CD14-positive monocyte (primary cell): ENCODE results near the gene LRRC47. TPM values are rescaled to one million over a fixed set of nuclear protein-coding genes. Genes with fewer than 3 reads are reported as not detected.

Experiments
- DNase-seq, 3 donors: peaks; one replicate each; pipeline ENCODE4 v3.0.0-alpha.2; 2011 to 2022
- H2AFZ ChIP-seq: 2 replicates; pipeline ENCODE4 v1.6.0; 2012; ENCODE audit warnings: mild to moderate bottlenecking, low read depth, low read length, inconsistent platforms; ENCODE audit not compliant: insufficient read depth, poor library complexity, severe bottlenecking
- H3K27ac ChIP-seq, 2 donors: 1 replicate in 1 of 2; 2 replicates in 1 of 2; pipeline ENCODE4 v1.5.1; 2012 to 2013; ENCODE audit warnings: low read length in 2 of 2, control low read depth in 1 of 2, inconsistent platforms in 1 of 2, low read depth in 1 of 2, mild to moderate bottlenecking in 1 of 2
- H3K27me3 ChIP-seq, 2 donors: one replicate each; pipeline versions ENCODE4 v1.6.0 to v1.6.1; 2011 to 2013; ENCODE audit warnings: low read length in 2 of 2; ENCODE audit not compliant: control insufficient read depth in 2 of 2, insufficient read depth in 2 of 2
- H3K36me3 ChIP-seq, 2 donors: replicated peaks in 1 of 2; 1 replicate in 1 of 2; 2 replicates in 1 of 2; pipeline versions ENCODE4 v1.5.1 to v1.6.1; 2012 to 2013; ENCODE audit warnings: low read length in 2 of 2, control low read depth in 1 of 2, inconsistent platforms in 1 of 2, mild to moderate bottlenecking in 1 of 2; ENCODE audit not compliant: insufficient read depth in 2 of 2, control insufficient read depth in 1 of 2
- H3K4me1 ChIP-seq, 2 donors: 1 replicate in 1 of 2; 2 replicates in 1 of 2; pipeline versions ENCODE4 v1.5.1 to v1.6.1; 2012 to 2013; ENCODE audit warnings: low read length in 2 of 2, control low read depth in 1 of 2, inconsistent platforms in 1 of 2, mild to moderate bottlenecking in 1 of 2, moderate library complexity in 1 of 2; ENCODE audit not compliant: insufficient read depth in 2 of 2, control insufficient read depth in 1 of 2
- H3K4me2 ChIP-seq: replicated peaks from 2 replicates; pipeline ENCODE3; 2012; ENCODE audit warnings: low read length, moderate library complexity, mild to moderate bottlenecking; ENCODE audit not compliant: poor library complexity, severe bottlenecking; ENCODE audit errors: extremely low read depth
- H3K4me3 ChIP-seq, 3 experiments: fragments of 200-600 bp in 1 of 3; sonication (generic) in 1 of 3; replicated peaks in 1 of 3; 1 replicate in 2 of 3; 2 replicates in 1 of 3; pipeline ENCODE4 v1.5.1; 2011 to 2013; ENCODE audit warnings: low read length in 3 of 3, mild to moderate bottlenecking in 3 of 3, control low read depth in 2 of 3, low read depth in 2 of 3, inconsistent platforms in 1 of 3, moderate library complexity in 1 of 3
- H3K79me2 ChIP-seq: 2 replicates; pipeline ENCODE4 v1.6.0; 2012; ENCODE audit warnings: mild to moderate bottlenecking, control low read depth, inconsistent platforms, low read length, moderate library complexity; ENCODE audit not compliant: insufficient read depth
- H3K9ac ChIP-seq: 2 replicates; pipeline ENCODE4 v1.6.0; 2017; ENCODE audit warnings: low read length, mild to moderate bottlenecking; ENCODE audit not compliant: insufficient read depth, poor library complexity, severe bottlenecking
- H3K9me3 ChIP-seq, 2 donors: replicated peaks in 1 of 2; 1 replicate in 1 of 2; 2 replicates in 1 of 2; pipeline versions ENCODE4 v1.5.1 to v1.6.1; 2012 to 2013; ENCODE audit warnings: low read length in 2 of 2, control low read depth in 1 of 2; ENCODE audit not compliant: control insufficient read depth in 1 of 2, insufficient read depth in 1 of 2
- H4K20me1 ChIP-seq: 2 replicates; pipeline ENCODE4 v1.6.0; 2012; ENCODE audit warnings: mild to moderate bottlenecking, low read length, control low read depth, moderate library complexity; ENCODE audit not compliant: insufficient read depth
- H3K27ac Mint-ChIP-seq, 7 donors: one replicate each; pipeline ENCODE4 v1.8.0; 2020; ENCODE audit warnings: mild to moderate bottlenecking in 7 of 7, mixed read lengths in 7 of 7, moderate library complexity in 6 of 7, inconsistent platforms in 2 of 7
- H3K27me3 Mint-ChIP-seq, 3 donors: one replicate each; pipeline ENCODE4 v1.8.0; 2021 to 2022; ENCODE audit warnings: low read depth in 3 of 3, mild to moderate bottlenecking in 3 of 3, mixed read lengths in 3 of 3, moderate library complexity in 3 of 3, inconsistent platforms in 1 of 3
- H3K36me3 Mint-ChIP-seq, 2 donors: one replicate each; pipeline ENCODE4 v1.8.0; 2020; ENCODE audit warnings: mixed read lengths in 2 of 2, inconsistent platforms in 1 of 2, mild to moderate bottlenecking in 1 of 2
- H3K4me1 Mint-ChIP-seq: one replicate; pipeline ENCODE4 v1.8.0; 2020; ENCODE audit warnings: mild to moderate bottlenecking, mixed read lengths
- H3K4me3 Mint-ChIP-seq, 2 donors: one replicate each; pipeline ENCODE4 v1.8.0; 2020; ENCODE audit warnings: mild to moderate bottlenecking in 2 of 2, mixed read lengths in 2 of 2, moderate library complexity in 1 of 2
- H3K9me3 Mint-ChIP-seq, 7 donors: one replicate each; pipeline ENCODE4 v1.8.0; 2020 to 2022; ENCODE audit warnings: mixed read lengths in 7 of 7, mild to moderate bottlenecking in 6 of 7, moderate library complexity in 6 of 7, inconsistent platforms in 2 of 7
- CTCF ChIP-seq: fragments of 200-600 bp; IDR thresholded peaks from one replicate; pipeline ENCODE4 v1.8.0; 2022; ENCODE audit warnings: antibody characterized with exemption, mild to moderate bottlenecking
- WGBS: methylation state at CpG from one replicate; pipeline ENCODE4 v1.1.5; 2013; ENCODE audit warnings: missing lambda C conversion rate; ENCODE audit not compliant: insufficient coverage; 5-methylcytosine and 5-hydroxymethylcytosine counted together
- intact Hi-C, 2 donors: fragments of 100-400 bp; cut with micrococcal nuclease; formaldehyde crosslinking; loops; one replicate each; pipeline versions ENCODE4 v1.15.0 to v1.15.1; 2023
- polyA plus RNA-seq, 3 donors: library from polyadenylated mRNA; depleted of rRNA in 1 of 3; unstranded in 2 of 3; stranded (reverse) in 1 of 3; fragments of 300-500 nt in 2 of 3; fragments of >200 nt in 1 of 3; fragmentation: Illumina TruSeq in 2 of 3; gene quantifications; 1 replicate in 2 of 3; 2 replicates in 1 of 3; pipeline ENCODE4 v1.2.3, GENCODE V29; 2012 to 2021

LRRC47 gene
- polyA plus RNA-seq, 3 donors: 17.8 to 24.8 (median 18.0) TPM

- H3K4me3 ChIP-seq: peak overlapping the region; percentile 42 to 83 (median 71)
- peak overlapping the region; percentile 82 for H2AFZ ChIP-seq
- no peaks in the 10 kb centered on the region for H3K9me3 ChIP-seq
- under 1% methylated on average over 73 of the region's 73 CpGs for WGBS
- Mint-ChIP-seq H3K9me3 (peaks cover 0 to 3% (median 0%) of the 10 kb centered on the region in 7 donors), H3K27ac (peak overlapping the region in 1 of 7 donors; percentile 59), H3K4me1 (peaks cover 37% of the 10 kb centered on the region), H3K36me3 (peaks cover 5 to 11% of the 10 kb centered on the region in 2 donors), H3K27me3 (peaks cover 2 to 7% (median 7%) of the 10 kb centered on the region in 3 donors), H3K4me3 (peak overlapping the region; percentile 78 to 85)
- peaks cover 16 to 23% of the 10 kb centered on the region in 2 donors for H3K4me1 ChIP-seq
- intact Hi-C loops: no loop called here
- no peaks in the 10 kb centered on the region for H3K79me2 ChIP-seq
- H3K27ac ChIP-seq: no peak overlapping the region
- no peaks in the 10 kb centered on the region for H4K20me1 ChIP-seq
- peak overlapping the region; percentile 80 for H3K9ac ChIP-seq
- peaks cover 5 to 9% of the 10 kb centered on the region in 2 donors for H3K36me3 ChIP-seq
- DNase-seq: peak; percentile 46 to 52 (median 49)
- TF ChIP-seq CTCF: no peak
- no peaks in the 10 kb centered on the region for H3K27me3 ChIP-seq
- H3K4me2 ChIP-seq: peak overlapping the region; percentile 89
Measured at GRCh38 chr1:3746830-3747521, 49.3 kb downstream of the LRRC47 start.

- Histone ChIP-seq H3K36me3 (peaks cover 5 to 10% of the 10 kb centered on the region in 2 donors), H3K27me3 (no peaks in the 10 kb centered on the region), H2AFZ (peak overlapping the region; percentile 82), H3K9ac (peak overlapping the region; percentile 80), H3K4me2 (peak overlapping the region; percentile 89), H4K20me1 (no peaks in the 10 kb centered on the region), H3K4me1 (peaks cover 16 to 23% of the 10 kb centered on the region in 2 donors), H3K27ac (no peak overlapping the region), H3K4me3 (peak overlapping the region; percentile 42 to 83 (median 71)), H3K79me2 (no peaks in the 10 kb centered on the region), H3K9me3 (no peaks in the 10 kb centered on the region)
- H3K4me3 Mint-ChIP-seq: peak overlapping the region; percentile 78 to 84
- peaks cover 10 to 17% of the 10 kb centered on the region in 2 donors for H3K36me3 Mint-ChIP-seq
- DNase-seq: no peak
- WGBS: 48% methylated on average over 28 of the region's 35 CpGs
- peaks cover 37% of the 10 kb centered on the region for H3K4me1 Mint-ChIP-seq
- H3K27me3 Mint-ChIP-seq: peaks cover 2 to 7% (median 4%) of the 10 kb centered on the region in 3 donors
- peaks cover 0 to 2% (median 0%) of the 10 kb centered on the region in 7 donors for H3K9me3 Mint-ChIP-seq
- no peak for TF ChIP-seq CTCF
- H3K27ac Mint-ChIP-seq: peak overlapping the region in 2 of 7 donors; percentile 59 to 64
- intact Hi-C loops: no loop called here
Measured at GRCh38 chr1:3746389-3746829, 49.9 kb downstream of the LRRC47 start.
